COLO668 (cell line): ENCODE measurements around the gene SPATA17.

Experiments used
- DNase-seq: peaks from one replicate; lab custom pipeline; 2025; ENCODE audit not compliant: unreplicated experiment; lab: John Stamatoyannopoulos, UW

The SPATA17 gene

DNA sequence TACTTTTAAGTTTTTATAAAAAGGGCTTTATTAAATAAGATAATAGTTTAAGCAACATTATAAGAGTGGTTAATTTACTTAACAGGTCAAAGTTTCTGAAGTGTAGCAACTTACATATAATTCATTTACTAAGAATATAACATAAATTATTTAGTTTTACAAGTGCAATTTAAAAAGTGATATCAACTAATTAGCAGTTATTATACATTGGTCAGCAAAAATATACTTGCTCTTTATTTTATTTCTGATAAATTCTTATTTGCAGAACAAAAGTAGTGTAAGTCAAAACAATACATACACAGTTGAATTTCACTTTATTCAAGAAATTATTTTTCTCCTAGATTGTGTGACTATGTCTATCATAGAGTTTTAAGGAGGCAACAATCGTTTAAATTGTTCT, 215.6 kb downstream of the SPATA17 start:
- no peak for DNase-seq

DNA sequence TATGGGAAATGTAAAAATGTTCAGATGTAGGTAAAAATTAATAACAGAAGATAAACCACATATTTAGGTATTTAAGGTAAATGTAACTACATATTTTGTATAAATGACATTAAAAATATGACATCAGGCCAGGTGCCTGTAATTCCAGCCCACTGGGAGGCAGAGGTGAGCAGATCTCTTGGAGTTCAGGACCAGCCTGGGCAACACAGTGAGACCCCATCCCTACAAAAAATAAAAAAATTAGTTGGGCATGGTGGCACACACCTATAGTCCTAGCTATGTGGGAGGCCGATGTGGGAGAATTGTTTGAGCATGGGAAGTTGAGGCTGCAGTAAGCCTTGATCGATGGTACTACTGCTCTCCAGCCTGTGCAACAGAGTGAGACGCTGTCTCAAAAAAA, 216.5 kb downstream of the SPATA17 start:
- DNase-seq: no peak

DNA sequence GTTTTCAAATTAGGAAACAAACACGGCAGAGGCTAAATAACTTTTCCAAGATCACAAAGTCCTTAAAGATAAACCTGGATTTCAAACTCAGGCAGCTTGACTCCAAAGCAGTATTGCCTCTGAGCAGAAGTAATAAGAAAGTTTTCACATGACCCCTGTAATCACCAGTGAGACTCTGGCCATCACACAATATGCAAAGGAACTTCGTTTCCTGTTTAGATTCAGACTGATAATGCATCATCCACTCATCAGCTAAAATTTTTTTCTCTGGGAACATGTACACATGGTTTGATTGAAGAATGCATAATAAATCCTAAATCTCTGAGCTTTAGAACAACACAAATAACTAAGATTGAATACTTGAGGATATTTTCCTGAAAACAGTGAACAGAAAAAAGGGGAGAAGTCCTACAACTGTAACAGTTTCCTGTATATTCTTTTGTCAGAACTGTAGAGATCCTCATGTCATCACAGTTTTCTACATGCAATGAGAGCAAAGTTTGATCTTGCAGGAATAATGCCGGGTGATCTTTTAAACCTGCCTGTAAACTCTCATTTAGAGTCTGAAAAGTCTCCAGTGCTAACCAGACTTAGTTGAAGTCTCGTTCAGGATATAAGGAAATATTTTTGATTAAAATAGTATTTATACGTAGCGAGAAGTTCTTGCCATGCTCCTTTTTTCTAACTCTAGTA, 225.3 kb downstream of the SPATA17 start:
- DNase-seq: no peak

DNA sequence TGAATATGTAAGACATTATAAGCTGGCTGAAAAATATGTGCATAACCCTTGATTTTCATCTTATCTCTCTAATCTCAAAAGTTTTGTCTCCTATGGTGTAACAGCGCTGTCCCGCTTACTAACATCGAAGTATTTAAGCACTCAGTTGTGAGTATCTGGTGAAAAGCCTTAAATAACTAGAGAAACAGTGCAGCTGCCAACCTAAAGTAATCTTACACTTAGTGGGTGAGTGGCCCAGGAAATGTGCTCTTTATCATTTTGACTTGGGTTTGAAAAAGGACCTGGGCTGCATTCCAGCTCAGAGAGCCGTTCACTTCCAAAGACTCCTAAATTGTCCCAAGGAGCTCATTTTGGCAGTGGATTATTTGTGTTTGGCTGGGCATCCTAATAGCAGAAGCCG, 225.9 kb downstream of the SPATA17 start:
- no peak for DNase-seq

DNA sequence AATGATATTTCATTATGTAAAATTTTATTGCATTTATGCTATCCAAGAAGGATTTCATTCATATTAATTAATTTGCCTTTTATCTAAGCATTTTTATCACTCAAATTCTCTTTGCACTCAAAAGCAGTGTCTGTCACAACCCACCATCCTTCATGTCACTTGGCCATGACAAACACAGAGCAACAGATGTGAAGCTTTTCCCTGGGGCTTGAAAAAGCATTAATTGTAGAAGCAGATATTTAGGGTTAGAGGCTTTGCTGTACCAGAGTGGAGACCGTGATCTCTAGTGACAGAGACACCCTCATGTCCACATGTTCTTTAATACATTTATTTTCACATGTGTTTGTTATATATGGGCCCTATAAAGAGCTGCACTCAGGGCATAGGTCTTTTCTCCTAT, 230.5 kb downstream of the SPATA17 start:
- DNase-seq: no peak

DNA sequence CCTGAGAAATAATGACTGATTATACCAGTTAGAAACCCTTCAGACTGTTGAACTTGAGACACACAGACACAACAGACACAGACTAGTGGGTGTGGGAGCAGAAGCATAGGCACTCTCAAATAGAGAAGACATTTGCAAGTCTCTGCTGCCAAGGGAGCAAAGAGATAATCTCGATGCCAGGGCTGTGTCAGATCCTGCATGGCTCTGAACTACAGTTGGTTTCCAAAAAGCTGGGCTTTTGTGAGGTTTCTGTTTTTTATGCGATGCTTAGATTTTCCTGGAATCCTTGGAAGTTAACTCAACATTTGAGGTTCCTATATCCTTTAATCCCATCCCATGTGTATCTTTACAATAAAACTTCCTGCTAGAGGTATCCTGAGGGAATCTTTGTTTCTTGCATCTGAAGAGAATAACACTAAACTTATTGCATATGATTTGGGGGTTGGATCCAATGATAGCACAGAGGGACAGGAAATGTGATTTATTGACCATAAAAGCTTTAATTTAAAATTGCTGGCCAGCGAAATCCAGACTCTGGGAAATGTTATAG, 236.4 kb downstream of the SPATA17 start:
- DNase-seq: no peak

DNA sequence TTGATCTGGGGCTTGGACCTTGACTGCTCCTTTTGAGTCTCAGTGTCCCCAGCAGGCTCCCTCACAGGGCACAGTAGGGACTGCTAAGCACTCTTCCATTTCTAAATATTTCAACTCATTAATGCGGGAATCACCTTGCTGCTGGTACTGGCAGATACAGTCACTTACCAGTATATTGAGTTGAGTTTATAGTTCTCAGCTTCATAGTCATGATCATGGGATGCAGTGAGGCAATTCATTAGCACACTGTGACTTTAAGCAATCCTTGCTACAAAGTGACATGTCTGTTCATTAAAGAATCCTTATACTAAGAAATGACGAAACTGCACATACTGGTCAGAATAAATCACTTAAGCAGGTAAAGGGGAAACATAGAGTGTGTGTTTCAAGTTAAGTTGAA, 240.8 kb downstream of the SPATA17 start:
- DNase-seq: no peak

DNA sequence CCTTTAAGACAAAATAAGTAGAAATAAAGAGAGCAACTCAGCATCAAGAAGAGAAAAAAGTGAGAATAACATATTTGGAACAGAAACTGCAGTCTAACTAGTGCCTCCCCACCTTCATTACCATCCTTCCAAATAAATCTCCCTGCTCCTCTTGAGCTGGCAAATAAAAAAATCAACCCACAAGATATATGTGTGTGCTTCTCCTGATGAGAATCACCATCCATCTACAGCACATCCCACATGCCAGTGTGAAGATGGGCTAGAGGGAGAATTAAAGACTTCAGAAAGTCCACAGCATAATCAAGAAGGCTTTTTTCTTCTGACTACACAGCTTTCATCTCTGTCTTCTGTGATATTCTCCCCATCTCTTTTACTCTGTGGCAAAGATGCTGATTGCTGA, 244.1 kb downstream of the SPATA17 start:
- no peak for DNase-seq

DNA sequence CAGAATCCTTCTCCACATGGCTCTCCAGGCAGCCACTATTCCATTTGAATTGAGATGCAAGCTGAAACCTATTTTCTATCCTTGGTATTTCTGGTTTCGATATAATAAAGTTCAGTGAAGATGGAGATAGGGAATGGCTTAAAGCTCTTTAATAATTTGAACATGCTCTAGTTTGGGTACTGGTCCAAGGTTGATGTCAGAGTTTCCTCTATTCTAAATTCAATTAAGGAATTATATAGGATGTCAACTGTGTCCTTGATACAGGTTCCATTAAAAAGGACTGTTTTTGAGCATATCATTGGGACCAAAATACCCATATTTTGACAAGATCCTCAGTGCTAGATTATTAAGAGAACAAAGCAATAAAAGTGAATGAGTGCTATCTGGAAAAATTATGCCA, 245.3 kb downstream of the SPATA17 start:
- DNase-seq: no peak

DNA sequence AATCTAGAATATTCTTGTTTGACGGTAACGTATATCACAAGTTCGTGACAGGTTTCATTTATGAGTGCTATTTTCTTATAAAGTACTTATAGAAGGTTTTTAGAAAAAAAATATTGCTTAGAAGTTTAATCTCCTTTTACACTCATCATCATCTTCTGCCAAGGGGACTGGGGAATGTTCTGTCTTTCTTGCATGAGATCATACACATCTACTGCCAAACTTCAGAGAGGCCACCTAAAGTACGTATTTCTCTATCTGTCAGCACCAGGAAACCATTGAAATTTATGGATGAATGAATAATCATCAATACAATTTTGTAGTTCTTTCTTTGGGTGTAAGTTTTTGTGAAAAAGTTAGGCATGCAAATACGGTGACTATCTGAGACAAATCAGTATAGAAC, 245.8 kb downstream of the SPATA17 start:
- no peak for DNase-seq

DNA sequence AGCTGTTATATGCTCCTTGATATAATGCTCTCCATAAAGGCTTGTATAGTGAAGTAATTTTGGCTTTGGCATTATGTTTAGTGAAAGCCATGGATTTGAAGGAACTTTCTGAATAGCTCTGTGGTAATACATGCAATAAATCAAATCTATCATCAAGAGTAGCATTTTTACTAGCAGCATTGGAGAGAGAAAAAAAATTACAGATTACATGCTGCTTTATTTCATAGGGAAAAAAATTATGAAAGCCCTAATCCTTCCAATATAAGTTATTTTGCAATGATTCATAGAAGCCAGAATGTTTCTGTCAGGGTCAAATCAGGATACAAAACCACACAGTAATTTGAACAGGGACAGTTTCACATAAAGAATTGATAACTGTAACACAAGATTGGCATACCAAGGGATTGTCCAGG, 250.0 kb downstream of the SPATA17 start:
- DNase-seq: no peak

DNA sequence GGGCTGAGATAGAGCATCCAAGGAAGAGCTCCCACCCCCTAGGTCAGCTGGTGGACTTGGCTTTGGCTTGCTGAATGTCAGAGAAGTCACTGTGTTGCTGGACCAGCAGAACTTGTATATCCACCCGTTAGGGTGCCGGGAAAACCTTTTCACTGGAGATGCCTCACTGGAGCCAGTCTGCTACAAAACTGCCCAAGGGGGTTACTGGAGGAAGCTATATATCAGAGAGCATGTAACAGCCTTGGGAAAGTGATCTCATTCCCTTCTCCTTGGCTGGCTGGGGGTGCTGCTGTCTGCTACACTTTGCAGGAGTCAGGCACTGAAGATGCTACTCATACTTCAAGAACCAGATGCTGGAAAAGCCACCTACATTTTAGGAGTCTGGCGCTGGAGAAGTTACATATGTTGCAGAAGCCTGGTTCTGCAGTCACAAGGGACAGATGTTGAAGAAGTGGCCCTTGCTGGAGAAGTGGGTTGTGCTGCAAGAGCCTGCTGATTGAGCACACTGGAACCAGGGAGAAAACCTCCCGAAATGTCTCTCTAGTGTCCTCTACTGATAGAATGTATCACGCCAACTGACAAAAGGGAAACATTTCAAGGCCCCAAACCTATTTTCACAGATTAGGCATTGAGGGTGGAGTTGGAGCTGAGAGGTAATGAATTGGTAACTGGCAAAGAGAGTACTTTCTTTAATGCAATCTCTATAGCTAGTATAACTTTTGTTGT, 250.6 kb downstream of the SPATA17 start:
- no peak for DNase-seq

DNA sequence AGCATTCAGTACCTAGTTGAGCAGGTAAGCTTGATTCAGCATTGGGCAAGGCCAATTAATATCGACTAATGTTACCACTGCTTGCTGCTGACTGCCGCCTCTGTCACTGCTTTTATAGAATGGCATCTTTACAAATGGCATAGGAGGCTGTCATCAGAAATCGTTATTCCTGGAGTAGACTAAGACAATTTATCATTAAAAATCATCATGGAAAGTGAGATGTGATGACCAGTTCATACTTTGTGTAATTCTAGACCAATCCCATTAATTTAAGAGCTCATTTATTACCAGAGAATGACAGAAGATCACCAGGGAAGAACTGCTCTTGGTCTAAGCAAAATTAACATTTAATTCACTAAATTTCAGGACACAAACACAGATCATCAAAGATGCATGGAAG, 254.0 kb downstream of the SPATA17 start:
- no peak for DNase-seq

DNA sequence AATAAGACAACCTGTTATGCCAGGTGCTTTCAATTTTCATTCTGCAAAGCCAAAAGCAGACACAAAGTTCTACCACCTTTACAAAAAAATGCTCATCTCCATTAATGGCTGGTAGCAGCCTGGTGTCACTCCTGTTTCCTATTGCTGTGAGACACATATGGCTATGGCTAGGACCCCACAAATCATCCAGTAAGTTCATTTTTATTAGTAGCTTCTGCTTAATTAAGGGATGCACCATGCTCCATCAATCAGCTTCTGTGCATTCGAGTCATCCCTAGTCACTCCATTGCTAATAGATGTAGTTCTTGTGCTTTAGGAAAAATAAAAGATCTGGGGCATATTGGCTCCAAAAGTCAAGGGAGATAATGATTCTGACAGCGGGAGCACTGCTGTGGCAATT, 257.2 kb downstream of the SPATA17 start:
- no peak for DNase-seq

DNA sequence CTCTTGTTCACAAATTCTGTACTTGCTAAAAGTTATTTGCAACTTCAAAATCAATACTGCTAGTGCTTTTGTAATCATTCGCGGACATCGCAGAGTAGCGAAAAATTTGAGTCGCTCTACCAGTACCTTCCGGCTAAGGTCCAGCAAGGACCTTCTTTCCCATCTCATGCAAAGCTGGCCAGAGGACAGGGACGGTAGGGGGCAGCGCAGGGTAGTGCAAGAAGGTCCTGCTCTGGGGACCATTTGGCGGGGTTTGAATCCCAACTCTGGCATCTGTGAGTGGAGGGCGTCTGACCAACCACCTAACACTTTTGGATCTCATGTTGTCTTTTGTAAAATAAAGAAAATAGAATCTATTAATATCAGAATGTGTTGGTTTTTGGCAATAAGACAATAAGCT, 258.3 kb downstream of the SPATA17 start:
- peak; percentile 33 for DNase-seq

DNA sequence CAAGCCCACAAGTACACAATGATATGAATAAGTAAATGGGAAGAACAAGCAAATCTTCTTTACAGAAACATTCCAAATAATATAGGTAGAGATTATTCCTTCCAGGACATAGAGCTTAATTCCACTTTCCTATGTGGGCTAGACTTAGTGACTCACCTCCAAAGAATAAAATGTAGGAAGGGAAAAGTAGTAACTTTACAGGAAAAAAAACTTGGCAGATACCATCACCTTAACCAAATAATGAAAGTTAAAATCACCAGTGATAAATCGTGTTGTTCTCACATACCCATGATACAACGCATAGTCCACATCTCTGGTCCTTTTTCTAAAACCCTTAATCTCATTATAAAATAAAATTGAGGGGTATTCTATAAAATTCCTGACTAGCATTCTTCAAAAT, 260.8 kb downstream of the SPATA17 start:
- DNase-seq: no peak

DNA sequence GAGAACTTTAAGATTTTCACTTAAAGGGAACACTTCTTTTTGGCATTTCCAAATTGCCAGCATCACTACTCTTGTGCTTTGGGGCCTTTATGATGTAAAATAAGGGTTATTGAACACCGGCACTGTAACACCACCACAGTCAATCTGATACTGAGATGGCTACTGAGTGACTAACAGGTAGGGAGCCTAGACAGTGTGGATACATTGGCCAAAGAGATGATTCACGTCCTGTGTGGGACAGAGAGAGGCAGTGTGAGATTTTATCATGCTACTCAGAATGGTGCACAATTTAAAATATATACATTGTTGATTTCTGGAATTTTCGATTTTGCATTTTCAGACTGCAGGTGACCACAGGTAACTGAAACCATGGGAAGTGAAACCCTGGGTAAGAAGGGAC, 261.6 kb downstream of the SPATA17 start:
- DNase-seq: no peak

DNA sequence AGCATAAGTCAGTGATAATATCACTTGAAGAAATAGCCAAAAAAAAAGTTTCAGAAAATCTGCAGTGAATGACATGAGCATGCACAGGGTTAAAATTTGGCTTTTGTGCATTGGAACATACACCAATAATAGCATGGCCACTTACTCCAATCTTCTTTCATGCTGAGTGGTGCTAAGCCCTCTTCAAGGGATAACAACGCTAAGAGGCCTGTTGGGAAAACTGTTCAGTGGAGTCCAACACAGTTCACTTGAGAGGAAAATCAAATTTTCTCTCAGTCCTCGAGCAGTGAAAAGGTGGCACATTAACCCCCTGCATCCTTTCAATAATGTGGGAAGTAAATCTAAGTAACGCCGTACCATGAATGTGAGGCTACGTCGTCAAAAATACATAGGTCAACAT, 264.7 kb downstream of the SPATA17 start:
- no peak for DNase-seq

DNA sequence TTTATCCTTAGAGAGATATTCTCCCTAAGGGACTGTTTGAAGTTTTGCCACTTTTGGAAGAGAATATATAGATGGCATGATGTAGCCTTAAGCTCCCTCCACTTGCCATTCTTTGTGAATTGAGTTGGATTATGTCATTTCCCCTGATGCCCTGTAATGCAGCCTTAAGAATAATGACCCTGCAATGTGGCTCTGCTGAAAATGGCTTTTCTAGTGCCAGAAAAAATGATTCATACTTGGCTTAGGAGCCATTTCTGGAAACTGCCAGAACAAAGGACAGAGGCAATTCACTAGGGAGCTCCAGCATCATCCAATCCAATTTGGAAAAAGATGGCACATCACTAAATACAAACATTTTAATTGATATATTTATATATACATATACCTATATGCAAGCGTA, 265.3 kb downstream of the SPATA17 start:
- no peak for DNase-seq

DNA sequence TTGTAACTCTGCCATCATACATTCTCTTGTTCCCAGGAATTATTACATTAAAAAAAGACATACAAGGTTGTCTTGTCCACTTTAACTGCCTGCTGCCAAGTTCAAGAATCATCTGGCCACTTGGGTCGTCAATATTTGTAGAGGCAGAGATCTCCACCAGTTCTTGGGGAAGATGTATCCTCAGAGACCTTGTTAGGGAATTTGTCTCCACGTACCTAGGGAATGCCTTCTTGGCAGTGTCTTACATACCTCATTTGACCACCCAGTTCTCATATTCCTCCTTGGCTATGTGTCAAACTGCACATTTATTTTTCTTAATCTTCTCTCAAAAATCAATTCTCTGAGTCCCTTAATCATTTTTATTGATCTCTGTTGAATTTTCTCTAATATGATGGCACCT, 266.0 kb downstream of the SPATA17 start:
- DNase-seq: no peak

DNA sequence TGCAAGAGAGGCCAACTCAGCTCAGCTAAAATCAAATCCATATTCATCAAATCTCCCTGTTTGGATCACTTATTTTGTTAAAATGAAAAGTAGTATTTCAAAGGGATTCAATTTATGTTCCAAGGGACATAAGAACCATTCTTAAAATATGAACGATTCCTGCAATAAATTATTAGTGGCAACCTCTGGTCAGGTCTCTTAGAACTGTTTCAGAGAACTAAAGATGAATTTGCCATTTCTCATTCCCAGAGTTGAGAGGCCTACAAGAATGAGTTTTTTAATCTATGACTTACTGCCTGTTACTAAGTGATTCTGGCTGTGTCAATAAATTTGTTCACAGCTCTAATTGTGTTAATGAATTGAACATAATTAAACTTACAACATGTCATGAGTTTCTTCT, 268.5 kb downstream of the SPATA17 start:
- no peak for DNase-seq

DNA sequence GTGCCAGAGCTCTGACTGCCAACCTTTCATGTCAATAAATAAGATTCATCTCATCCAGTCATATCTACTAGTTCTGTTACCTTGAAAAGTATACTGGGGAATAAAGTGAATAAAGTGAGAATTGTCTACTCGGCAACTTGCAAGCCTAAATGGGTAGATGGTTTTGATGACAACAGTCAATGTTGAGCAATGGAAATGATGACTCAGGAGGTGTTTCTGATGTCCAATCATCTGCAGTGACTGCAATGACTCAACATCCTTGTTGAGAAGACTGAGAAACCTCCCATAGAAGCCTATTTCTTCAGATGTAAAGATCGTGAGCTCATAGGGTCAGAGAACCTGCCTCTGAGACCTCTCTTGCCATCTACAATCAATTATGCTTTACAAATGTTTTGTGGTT, 276.4 kb downstream of the SPATA17 start:
- DNase-seq: no peak

DNA sequence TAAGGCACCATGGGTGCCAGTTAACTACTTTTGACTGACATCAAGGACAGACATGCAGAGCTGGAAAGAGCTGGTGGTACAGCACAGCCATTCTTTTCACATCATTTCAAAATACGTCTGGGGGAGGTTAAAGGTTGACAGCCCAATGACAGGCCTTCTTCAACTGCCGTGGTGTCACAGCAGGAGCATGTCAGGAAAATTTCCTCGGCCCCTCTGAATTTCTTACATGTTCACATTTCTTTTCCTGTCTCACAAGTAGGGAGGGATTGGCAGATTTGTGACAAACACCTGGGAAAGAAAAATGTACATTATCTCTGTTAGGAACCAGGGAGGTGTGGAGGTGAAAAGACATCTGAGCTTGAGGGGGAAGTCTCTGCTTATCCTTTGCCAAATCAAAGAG, 279.1 kb downstream of the SPATA17 start:
- DNase-seq: no peak
